ENCODE measurements around the gene HS3ST3A1.

Gene HS3ST3A1

DNA sequence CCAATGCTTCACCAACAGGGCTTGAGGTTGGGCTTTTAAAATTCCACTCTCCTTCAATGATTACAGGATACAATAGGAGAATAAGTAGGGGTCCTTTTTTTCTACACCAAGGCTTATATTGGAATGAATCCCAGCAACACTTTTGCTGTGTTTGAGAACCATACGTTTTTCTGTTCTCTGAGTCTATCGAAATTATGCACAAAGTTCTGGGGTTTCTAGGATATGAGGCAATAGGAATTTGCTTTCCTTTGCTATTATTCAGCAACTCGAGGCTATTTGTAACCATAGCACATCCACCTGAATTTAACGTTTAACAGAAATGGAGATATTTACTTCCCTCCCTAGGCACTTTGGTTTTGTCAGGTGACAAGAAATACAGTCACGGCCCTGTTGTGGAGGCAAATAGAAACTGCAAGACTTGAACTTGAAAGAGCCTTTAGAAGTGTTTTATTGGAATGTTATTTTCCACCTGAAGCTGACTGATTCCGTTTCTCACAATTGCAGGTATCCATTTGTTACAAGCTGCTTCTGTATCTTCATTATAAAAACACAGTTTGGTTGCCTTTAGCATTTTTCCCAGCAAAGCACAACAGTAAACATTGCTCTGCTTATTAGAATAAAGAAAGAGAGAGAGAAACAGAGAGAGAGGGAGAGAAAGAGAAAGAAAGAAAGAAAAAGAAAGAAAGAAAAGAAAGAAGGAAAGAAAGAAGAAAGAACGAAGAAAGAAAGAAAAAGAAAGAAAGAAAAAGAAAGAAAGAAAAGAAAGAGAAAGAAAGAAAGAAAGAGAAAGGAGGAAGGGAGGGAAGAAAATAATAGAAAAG, 109.6 kb downstream of the HS3ST3A1 start:
- DNase-seq (ENCODE audit: low read depth in 3 of 3): no peak

DNA sequence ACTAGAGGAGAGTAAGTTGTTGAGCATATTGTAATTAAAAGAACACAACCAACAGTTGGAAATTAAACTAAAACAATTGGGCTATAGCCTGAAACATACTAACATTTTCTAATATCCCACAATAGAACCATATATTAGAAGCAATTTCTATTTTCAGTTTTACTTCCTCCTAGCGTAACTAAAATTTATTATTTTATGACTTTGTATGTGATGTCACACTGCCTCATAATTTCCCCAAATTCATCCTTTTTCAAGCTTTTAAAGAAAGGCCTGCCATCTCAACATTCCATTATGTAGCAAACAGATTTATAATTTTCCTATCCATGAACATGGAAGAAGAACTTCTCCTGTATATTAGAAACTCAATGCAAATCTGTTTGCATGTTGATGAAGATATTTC, 110.2 kb downstream of the HS3ST3A1 start:
- DNase-seq (ENCODE audit: low read depth in 3 of 3): no peak

DNA sequence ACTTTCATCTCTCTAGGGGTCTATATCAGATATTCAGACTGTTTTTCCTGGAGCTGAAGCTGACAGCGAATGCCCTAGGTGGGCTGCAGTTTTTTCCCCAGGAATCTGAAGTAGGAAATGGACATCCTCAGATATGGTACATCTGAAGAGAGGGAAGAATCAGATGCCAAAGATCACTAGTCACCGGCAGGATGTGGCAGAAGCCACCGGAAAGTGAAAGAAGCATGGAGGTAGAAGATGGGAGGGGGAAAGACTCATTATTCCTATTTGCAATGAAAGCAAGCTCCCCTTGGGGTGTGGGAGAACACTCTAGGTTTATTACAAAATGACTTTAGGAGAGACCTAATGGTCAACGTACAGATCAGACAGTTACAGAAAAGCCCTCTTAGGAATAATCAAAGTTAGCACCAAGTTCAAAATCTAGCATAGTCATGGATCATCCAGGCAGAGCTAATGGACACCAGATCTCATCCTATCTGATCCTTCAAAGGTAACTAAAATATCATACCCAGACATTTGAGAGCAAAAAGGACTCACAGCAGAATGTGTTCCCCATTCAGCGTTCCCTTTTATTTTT, 110.7 kb downstream of the HS3ST3A1 start:
- no peak for DNase-seq (ENCODE audit: low read depth in 3 of 3)

DNA sequence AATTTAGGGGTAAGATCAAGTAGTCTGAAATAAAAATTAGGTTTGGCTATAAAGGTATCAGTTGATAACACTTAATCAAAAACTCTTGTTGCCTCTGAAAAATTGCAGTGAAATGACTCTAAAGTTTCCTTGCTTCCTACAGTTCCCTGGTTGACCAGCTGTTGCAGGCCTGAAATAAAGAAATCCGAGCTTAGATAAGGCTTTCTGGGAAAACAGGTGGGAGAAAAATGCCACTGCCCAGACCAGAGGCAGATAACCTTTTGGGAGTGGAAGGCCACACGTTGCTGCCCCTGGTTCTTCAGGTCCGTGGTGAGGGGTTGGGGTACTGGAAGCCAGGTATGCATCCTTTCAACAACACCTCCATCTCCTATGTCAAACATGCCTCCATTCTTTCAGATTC, 111.3 kb downstream of the HS3ST3A1 start:
- DNase-seq (ENCODE audit: low read depth in 3 of 3): no peak

DNA sequence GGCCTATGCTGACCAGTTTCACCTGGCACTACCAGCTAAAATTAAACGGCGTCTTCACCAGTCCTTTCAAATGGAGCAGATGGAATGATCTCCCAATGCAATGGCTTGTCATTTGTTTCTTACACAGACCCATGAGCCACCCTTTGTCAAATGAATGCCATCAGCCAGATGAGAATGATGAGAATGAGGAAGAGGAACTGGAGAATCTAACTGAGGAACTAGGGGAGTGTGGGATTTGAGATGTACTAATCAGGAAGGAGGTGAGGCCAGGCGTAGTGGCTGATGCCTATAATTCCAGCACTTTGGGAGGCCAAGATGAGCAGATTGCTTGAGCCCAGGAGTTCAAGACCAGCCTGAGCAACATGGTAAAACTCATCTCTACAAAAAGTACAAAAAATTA, 116.4 kb downstream of the HS3ST3A1 start:
- no peak for DNase-seq (ENCODE audit: low read depth in 3 of 3)

DNA sequence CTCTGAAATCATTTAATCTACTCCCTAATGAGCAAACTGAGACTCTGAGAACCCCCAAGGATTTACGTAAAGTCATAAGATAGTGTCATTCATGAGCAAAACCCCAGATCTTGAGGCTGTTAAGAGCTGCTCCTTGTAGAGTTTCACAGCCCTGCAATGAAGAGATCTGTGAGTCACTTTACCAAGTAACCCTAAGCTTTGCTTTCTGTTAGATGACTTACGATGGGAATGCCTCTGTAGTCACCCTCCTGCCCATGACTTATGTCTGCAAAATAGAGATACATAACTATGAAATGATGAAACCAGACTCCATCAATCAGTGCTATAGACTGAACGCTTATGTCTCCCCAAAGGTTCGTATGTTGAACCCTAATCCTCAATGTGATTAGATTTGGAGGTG, 117.7 kb downstream of the HS3ST3A1 start:
- no peak for DNase-seq (ENCODE audit: low read depth in 3 of 3)

GRCh38 chr17:13480877-13481276, 120.9 kb downstream of the HS3ST3A1 start:
- no peak for DNase-seq (ENCODE audit: low read depth in 3 of 3)

- DNase-seq (ENCODE audit: low read depth in 3 of 3): no peak
Measured at GRCh38 chr17:13478326-13478830, 123.4 kb downstream of the HS3ST3A1 start.

GRCh38 chr17:13477180-13477611, 124.5 kb downstream of the HS3ST3A1 start:
- no peak for DNase-seq (ENCODE audit: low read depth in 3 of 3)

DNA sequence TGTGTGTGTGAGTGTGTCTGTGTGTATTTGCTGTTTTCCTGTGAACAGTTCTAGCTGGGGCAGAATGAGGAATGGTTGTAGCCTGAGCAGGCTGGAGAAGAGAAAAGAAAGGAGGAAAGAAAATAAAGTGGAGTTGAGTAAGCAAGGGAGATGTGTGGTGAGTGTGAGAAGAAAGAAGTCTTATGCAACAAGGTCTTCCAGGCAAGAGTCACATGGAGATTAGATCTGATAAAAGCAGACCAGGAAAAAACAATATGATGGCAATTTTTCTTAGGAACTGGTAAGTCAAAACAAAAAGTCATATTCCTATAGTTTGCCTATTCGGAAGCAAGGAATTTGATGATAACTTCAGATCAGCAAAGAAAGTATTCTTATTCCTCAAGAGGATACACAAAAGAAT, 125.0 kb downstream of the HS3ST3A1 start:
- no peak for DNase-seq (ENCODE audit: low read depth in 3 of 3)

DNA sequence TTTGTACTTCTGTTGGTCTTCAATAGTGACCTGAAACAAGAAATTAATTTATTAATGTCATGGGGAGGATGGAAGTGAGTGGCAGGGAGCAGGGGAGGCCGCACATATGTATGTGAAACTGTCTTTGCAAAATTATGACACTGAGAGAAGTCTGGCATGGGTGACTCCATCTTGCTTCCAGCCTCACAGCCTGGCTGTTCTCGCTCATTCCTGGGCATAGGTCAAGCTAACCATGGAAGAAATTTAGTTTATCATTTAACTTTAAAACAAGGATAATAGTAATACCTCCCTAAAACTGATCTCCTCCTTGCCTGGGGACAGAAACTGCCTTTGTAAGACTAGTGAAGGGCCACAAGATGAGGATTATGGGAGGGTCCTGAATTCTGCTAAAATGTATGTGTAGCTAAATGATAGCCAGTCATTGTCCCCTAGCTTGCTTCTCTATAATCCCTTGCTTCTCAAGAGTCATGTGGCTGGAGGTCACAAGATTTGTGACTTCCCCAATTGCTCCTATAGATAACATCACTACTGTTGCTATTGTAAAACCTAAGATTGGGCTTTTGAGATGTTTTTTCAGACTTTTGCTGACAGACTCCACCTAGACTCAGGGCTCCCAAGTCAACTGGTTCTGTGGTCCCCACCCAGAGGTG, 126.0 kb downstream of the HS3ST3A1 start:
- DNase-seq (ENCODE audit: low read depth in 3 of 3): no peak

DNA sequence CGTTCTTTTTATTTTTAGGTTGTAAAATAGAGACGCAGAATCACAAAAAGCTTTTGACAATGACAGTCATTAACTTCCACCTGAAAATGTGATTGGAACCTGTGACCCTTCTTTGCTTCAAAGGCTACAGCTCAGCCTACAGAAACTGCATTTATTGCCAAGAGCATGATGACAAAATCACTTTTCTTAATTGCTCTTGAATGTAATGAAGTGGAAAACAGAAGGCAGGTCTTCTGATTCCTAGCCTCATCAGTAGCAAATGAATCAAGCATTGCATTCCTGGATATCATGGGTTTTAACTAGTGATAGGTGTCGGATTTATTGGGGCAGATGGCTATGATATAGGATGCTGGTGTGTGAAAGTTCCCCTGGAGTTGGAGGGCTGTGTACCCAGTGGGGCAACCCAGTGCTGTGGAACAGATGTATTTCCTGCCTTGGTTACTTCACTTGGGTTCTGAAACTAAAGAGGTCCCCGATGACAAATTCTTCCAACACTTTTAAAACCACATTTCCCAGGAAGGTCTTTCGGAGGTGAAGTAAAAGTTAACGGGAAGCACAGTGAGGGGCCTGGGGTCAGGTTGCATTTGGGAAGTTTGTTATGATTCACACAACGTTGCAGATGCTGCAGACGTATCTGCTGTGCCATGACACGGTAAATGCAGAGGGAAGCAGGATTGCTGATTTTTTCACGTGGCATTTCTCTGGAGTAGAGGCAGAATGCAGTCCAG, 127.5 kb downstream of the HS3ST3A1 start:
- no peak for DNase-seq (ENCODE audit: low read depth in 3 of 3)

GRCh38 chr17:13465678-13466077, 136.1 kb downstream of the HS3ST3A1 start:
- DNase-seq (ENCODE audit: low read depth in 3 of 3): no peak

DNA sequence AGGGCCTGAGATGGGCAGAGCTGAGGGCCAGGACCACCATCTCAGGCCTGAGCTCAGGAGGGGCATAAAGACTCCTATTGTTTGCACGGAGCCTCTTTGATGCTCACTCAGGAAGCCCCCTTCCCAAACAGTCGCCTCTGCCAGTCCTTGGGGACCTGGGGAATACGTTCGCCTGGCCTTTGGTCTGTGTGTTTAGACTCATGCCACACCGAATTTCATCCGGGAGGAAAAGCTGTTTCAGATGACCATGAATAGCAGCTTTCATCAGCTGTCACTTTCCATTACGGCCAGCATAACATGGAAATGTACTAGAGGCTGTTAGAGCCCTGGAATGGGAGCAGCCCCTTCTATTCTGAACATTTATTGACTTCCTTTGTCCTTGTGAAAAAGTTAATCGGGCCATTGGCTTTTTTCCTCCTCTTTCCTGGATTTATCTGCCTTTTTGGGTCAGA, 139.0 kb downstream of the HS3ST3A1 start:
- DNase-seq (ENCODE audit: low read depth in 3 of 3): no peak

DNA sequence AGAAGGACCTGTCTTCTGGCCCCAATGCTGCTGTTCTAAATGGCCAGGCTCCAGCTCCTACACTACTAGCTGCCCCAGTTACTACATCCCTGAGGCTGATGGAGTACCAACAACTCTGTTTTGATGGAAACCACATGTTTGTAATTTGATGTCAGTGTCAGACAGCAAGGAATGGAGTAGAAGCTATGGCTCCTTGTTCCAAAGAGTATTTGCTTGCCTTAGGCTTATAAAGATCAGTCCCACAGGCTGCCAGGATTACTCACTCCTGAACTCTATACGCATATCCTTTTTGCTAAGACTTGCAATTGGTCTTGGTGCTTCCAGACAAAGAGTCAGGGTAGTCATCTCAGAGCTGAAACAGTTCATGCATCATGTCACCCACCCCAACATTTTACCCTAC, 139.6 kb downstream of the HS3ST3A1 start:
- DNase-seq (ENCODE audit: low read depth in 3 of 3): no peak

- DNase-seq (ENCODE audit: low read depth in 3 of 3): no peak
Measured at GRCh38 chr17:13460261-13461000, 141.3 kb downstream of the HS3ST3A1 start.

- DNase-seq (ENCODE audit: low read depth in 3 of 3): no peak
Measured at GRCh38 chr17:13457783-13458182, 143.9 kb downstream of the HS3ST3A1 start.
